H1 (cell line): ENCODE results near the gene ASCL5. TPM values are rescaled to one million over a fixed set of nuclear protein-coding genes. Genes with fewer than 3 reads are reported as not detected.

ENCODE experiments used
- CBX5 ChIP-seq: fragments of 300-800, 300-1000 bp; sonication (generic); IDR thresholded peaks from 2 replicates; pipeline ENCODE4 v1.7.1; 2016; ENCODE audit warnings: antibody characterized with exemption, low read length, low read depth
- CEBPB ChIP-seq: IDR thresholded peaks from 2 replicates; pipeline ENCODE4 v1.6.1; 2012; ENCODE audit warnings: low read depth, low read length
- CHD7 ChIP-seq: fragments of 300-600 bp; sonication (generic); IDR thresholded peaks from 2 replicates; pipeline ENCODE4 v1.7.1; 2012; ENCODE audit warnings: low read length, moderate library complexity, mild to moderate bottlenecking, inconsistent platforms; ENCODE audit not compliant: insufficient replicate concordance
- CTCF ChIP-seq, 3 experiments: IDR thresholded peaks; 1 replicate in 2 of 3; 2 replicates in 1 of 3; pipeline versions ENCODE4 v1.5.1 to v1.6.1; 2011; ENCODE audit warnings: low read length in 3 of 3, mild to moderate bottlenecking in 3 of 3, inconsistent platforms in 2 of 3, low read depth in 1 of 3, moderate library complexity in 1 of 3; ENCODE audit not compliant: insufficient read depth in 1 of 3; ENCODE audit errors: control extremely low read depth in 1 of 3
- polyA plus RNA-seq, 7 experiments: library from polyadenylated mRNA; depleted of rRNA in 3 of 7; stranded (reverse) in 5 of 7; unstranded in 2 of 7; fragments of >200 nt in 5 of 7; fragments of 200-250 nt in 2 of 7; gene quantifications; 1 replicate in 5 of 7; 2 replicates in 1 of 7; 4 replicates in 1 of 7; pipeline versions ENCODE4 v1.2.1 to v1.2.3, GENCODE V29; 2011 to 2013; ENCODE audit warnings: missing spikeins in 2 of 7, mixed read lengths in 2 of 7
- total RNA-seq: library from RNA; stranded (reverse); fragmentation: NEBNext Ultra II Directional; extraction: Animal tissue kit (Norgen Biotek cat#: 25700); gene quantifications from 2 replicates; pipeline ENCODE4 v1.2.1, GENCODE V29; 2021

Gene ASCL5
- total and polyA plus RNA-seq, 2 of the 8 experiments (the other 6 are each of a cell fraction or from before 2014, with no cell fraction given): 0.29 to 0.41 TPM

- TF ChIP-seq CHD7 (no peak), CTCF (IDR thresholded peaks at IDR 0.05; ENCODE audit: control extremely low read depth in 1 of 3, insufficient read depth in 1 of 3, low read depth in 1 of 3, low read length in 3 of 3) (no peak), CBX5 (no peak), CEBPB (no peak)
- TF ChIP-seq, all 59 proteins: peak for 0
Observed at GRCh38 chr1:201125019-201125418, 2.0 kb downstream of the ASCL5 start (continued).
